Head of caudate nucleus (tissue), 42 donors: ENCODE data around the gene RIPPLY2.
"Not testable (repeated sequence)": the region's sequence is repeated elsewhere in the genome, so short reads cannot be mapped to it uniquely, and the experiment has no call there.

Experiments used
- DNase-seq, 42 donors: peaks; one replicate each; pipeline versions ENCODE4 v3.0.0 to v3.0.0-alpha.2; 2020 to 2021; ENCODE audit warnings: mixed read lengths in 7 of 42
- intact Hi-C: fragments of 100-400 bp; cut with DNase I; formaldehyde crosslinking; loops from one replicate; pipeline ENCODE4 v1.15.0; 2022

Gene RIPPLY2

GRCh38 chr6:83853178-83854000 is at the start of gene RIPPLY2:
Gene RIPPLY2 (plus strand): TSS chr6:83853360. CDS start chr6:83853417, 57 bp downstream.
- intact Hi-C loops: loop anchor here (2.0 to 10.0 kb wide), 2 partner anchors 145 to 371 kb away; partner anchors contain the start of genes CEP162 and SNAP91

GRCh38 chr6:83803492-83803891 is 49.7 kb upstream of the RIPPLY2 start:
- DNase-seq, intact Hi-C loops: not testable (repeated sequence)

More at GRCh38 chr6:83853178-83854000, at the start of gene RIPPLY2:
- peak; percentile 39 to 93 (median 83) for DNase-seq

GRCh38 chr6:83804886-83805285 is 48.3 kb upstream of the RIPPLY2 start:
- intact Hi-C loops: no loop called here
- DNase-seq: no peak

- DNase-seq: no peak
- intact Hi-C loops: no loop called here
Measured at GRCh38 chr6:83808005-83808404, 45.2 kb upstream of the RIPPLY2 start.

- no peak for DNase-seq
Measured at GRCh38 chr6:83808926-83809325, 44.2 kb upstream of the RIPPLY2 start.

GRCh38 chr6:83812595-83812994 is 40.6 kb upstream of the RIPPLY2 start:
- no peak for DNase-seq
- intact Hi-C loops: no loop called here

More at GRCh38 chr6:83808926-83809325, 44.2 kb upstream of the RIPPLY2 start:
- intact Hi-C loops: no loop called here

GRCh38 chr6:83815631-83816272 is 37.4 kb upstream of the RIPPLY2 start:
- DNase-seq: no peak
- intact Hi-C loops: no loop called here

GRCh38 chr6:83822629-83823169 is 30.5 kb upstream of the RIPPLY2 start:
- intact Hi-C loops: no loop called here
- DNase-seq: no peak

GRCh38 chr6:83824388-83824801 is 28.8 kb upstream of the RIPPLY2 start:
- intact Hi-C loops: no loop called here

GRCh38 chr6:83824831-83825230 is 28.3 kb upstream of the RIPPLY2 start:
- intact Hi-C loops: no loop called here
- no peak for DNase-seq

More at GRCh38 chr6:83824388-83824801, 28.8 kb upstream of the RIPPLY2 start:
- peak in 1 of 42 donors; percentile 4 for DNase-seq

- DNase-seq: peak in 34 of 42 donors; percentile 8 to 74 (median 31)
- intact Hi-C loops: no loop called here
Measured at GRCh38 chr6:83827050-83827449, 26.1 kb upstream of the RIPPLY2 start.

GRCh38 chr6:83838727-83839126 is 14.4 kb upstream of the RIPPLY2 start:
- intact Hi-C loops: no loop called here
- no peak for DNase-seq

- intact Hi-C loops: no loop called here
Measured at GRCh38 chr6:83844170-83844569, 9.0 kb upstream of the RIPPLY2 start.

GRCh38 chr6:83846291-83846690 is 6.9 kb upstream of the RIPPLY2 start:
- intact Hi-C loops: no loop called here
- no peak for DNase-seq

More at GRCh38 chr6:83844170-83844569, 9.0 kb upstream of the RIPPLY2 start:
- DNase-seq: no peak

- intact Hi-C loops: no loop called here
- no peak for DNase-seq
Measured at GRCh38 chr6:83847179-83847578, 6.0 kb upstream of the RIPPLY2 start.

GRCh38 chr6:83849127-83849526 is 4.0 kb upstream of the RIPPLY2 start:
- intact Hi-C loops: no loop called here
- no peak for DNase-seq

GRCh38 chr6:83849610-83850009 is 3.5 kb upstream of the RIPPLY2 start:
- no peak for DNase-seq
- intact Hi-C loops: loop anchor here (10.0 kb wide), 1 partner anchor 375 kb away; the partner anchor contains the start of gene CEP162

GRCh38 chr6:83852528-83853177 is 507 bp upstream of the RIPPLY2 start:
- intact Hi-C loops: loop anchor here (2.0 to 10.0 kb wide), 2 partner anchors 144 to 372 kb away; partner anchors contain the start of genes CEP162 and SNAP91
- no peak for DNase-seq

- intact Hi-C loops: loop anchor here (10.0 kb wide), 1 partner anchor 371 kb away; the partner anchor contains the start of gene CEP162
- DNase-seq: peak in 10 of 42 donors; percentile 13 to 69 (median 44)
Measured at GRCh38 chr6:83854001-83854501, 891 bp downstream of the RIPPLY2 start.
